ENCODE measurements around the gene EGLN3.
A peak's percentile ranks its signal among the peaks of the same experiment; 100 is the strongest.

The EGLN3 gene

DNA sequence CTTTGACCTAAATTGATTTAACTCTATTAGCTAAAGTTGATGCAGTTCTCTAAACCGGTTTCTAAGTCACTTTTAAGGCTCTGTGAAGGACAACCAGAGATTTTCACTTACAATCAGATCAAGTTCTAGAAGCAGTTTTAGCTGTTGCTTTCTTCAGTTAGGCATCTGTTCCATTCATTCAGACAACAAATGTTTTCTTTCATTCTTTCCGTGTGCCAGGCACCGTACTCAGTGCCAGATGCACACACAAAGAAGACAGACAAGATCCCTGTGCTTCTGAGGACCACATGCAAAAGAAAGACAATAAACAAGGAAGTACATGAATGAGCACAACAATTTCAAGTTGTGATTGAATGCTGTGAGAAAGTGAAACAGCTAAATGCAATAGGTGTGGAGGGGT is 11.1 kb upstream of the EGLN3 start:
- no peak for DNase-seq (ENCODE audit: low read depth)

GRCh38 chr14:33959692-33960151 is 8.8 kb upstream of the EGLN3 start:
- no peak for DNase-seq (ENCODE audit: low read depth)

GRCh38 chr14:33958605-33959226 is 7.8 kb upstream of the EGLN3 start:
- no peak for DNase-seq (ENCODE audit: low read depth)

GRCh38 chr14:33957993-33958392 is 7.1 kb upstream of the EGLN3 start:
- DNase-seq (ENCODE audit: low read depth) = no peak

DNA sequence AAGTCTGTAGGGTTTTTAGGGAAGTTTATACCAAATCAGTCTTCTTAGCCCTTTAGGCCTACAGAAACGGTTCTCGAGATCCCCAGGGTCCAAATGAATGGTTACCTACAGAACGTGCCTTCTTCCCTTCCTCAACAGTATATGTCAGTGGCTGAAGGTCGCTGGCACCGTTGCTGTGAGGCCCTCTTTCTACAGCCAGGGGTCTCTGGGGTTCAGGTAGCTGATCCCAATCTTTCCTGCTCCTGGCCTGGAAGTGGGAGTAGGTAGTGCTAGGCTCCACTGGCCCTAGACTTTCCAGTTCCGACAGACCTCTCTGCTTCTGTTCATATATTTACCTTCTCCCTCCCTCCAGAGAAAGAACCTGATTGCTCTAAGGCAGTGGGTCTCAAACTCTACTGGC is 6.4 kb upstream of the EGLN3 start:
- no peak for DNase-seq (ENCODE audit: low read depth)

- DNase-seq (ENCODE audit: low read depth) = no peak
These were observed 5.8 kb upstream of the EGLN3 start for GRCh38 chr14:33956640-33957039.

DNA sequence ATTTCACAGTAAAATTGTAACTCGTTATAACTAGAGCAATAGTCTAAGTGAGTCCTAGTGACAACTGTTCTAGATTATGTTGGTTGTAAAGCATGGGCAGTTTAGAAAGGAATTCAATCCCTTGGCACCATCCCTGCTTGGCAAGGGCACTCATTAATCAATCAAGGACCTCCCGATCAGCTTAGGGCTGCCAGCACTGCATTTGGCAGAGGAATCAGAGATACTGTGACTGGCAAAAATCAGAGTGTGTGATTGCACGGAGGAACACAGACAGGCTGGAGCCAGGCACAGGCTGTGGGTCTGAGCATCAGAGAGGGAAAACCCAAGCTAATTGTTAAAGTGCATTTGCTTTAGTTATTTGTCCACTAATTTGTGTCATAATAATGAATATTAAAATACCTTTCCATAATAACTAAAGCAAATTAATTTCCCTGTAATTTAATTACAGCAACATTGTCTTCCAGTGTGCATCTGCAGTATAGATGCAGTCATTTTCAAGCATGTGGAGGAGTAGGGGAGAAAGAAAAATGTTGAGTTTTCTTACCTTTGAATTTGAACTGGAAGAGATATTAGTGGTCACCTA is 3.2 kb upstream of the EGLN3 start:
- no peak for DNase-seq (ENCODE audit: low read depth)

DNA sequence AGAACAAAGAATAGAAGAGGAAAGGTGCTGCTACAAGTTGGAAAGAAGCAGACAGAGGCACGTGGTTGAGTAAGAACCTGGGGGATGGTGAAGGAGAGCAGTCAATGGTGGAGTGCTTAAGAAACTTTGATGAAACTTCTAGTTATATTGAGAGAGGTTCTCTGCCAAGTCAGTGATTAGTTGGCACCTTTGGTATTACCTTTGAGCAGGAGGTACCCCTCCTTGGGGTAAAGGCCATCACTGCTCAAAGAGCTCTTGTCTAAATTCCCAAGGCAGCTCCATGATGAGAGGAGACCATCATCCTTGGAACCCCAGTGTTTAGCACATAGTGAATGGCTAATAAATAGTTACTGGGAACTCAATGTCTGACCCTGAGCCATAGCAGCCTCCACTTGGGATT is 1.7 kb upstream of the EGLN3 start:
- DNase-seq (ENCODE audit: low read depth) = no peak

GRCh38 chr14:33951183-33951840 is 438 bp upstream of the EGLN3 start:
- DNase-seq (ENCODE audit: low read depth) = no peak

DNA sequence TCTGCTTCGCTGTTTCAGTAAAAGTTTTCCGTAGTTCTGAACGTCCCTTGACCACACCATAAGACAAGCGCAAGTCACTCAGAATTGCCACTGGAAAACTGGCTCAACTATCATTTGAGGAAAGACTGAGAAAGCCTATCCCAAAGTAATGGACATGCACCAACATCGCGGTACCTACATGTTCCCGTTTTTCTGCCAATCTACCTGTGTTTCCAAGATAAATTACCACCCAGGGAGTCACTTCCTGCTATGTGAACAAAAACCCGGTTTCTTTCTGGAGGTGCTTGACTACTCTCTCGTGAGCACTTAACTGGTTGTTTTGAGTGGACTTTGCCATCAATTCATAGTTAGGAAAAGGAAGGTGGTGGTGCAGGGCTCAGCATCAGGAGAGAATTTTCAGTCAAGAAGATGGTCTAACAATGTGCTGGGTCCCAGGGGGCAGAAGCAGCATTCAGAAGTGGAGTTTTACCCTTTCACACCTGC is 1.4 kb downstream of the EGLN3 start:
- no peak for DNase-seq (ENCODE audit: low read depth)

- DNase-seq (ENCODE audit: low read depth) = no peak
These were observed 1.9 kb downstream of the EGLN3 start for GRCh38 chr14:33948869-33949408.

GRCh38 chr14:33948145-33948868 is 2.6 kb downstream of the EGLN3 start:
- no peak for DNase-seq (ENCODE audit: low read depth)

GRCh38 chr14:33946679-33947476 is 4.0 kb downstream of the EGLN3 start:
- peak; percentile 27 for DNase-seq (ENCODE audit: low read depth)

DNA sequence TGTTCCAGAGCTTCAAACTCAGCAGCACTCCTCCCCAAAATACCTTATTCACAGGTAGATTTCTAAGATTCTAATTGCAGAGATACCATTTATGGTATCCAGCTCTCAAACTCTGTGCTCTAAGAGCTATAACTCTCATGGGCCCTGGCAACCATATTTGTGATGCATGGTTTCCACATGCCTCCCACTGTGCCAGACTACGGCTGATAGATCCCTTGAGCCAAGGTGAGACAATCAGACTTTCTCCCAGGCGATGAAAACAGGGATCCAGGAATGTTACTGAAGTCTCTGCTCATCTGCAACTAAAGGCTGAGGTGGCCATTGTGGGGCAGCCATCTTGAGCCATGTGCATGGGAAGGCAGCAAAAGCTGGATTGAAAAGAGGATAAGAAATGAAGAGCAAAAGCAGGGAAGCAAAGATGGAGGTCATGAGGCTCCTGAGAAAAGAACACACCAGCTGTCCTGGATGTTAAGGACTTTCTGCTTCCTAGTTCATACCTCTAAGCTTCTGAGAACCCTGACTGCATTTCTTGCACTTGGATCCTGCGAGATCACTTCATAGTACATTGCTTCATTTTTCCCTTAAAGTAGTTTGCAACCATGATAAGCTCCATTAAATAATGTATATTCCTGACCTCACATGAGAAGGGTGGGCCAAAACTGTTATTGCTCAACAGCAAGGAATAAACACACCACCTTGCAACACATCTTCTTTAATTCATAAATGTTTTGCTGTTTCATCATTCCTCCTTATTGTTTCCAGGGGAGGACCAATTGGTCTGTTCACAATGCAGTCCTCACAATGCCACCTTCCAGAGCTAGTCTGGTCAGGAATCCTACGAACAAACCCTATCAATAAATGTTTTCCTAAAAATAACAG is 5.4 kb downstream of the EGLN3 start:
- no peak for DNase-seq (ENCODE audit: low read depth)

- no peak for DNase-seq (ENCODE audit: low read depth)
These were observed 7.6 kb downstream of the EGLN3 start for GRCh38 chr14:33943096-33943883.

GRCh38 chr14:33941718-33942117 is 9.2 kb downstream of the EGLN3 start:
- no peak for DNase-seq (ENCODE audit: low read depth)

DNA sequence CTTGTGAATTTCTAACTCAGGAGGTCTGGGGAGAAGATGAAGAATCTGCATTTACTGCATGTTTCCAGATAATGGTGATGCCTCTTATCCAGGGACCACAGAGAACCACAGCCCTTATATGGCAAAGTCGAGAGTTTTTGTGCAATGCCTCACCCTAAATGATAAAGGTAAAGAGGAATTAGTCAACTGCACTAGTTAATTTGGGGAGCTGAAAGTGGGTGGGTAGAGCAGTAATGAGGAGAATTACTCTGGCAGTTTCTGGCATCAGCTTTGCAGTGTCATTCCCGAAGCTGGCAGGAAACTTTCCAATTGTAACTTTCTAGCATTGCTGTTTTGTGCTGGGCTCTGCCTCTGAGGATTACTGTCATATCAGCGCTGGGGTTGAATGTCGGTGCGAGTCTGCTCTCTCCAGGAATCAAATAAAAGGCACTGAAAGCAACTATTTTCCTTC is 10.3 kb downstream of the EGLN3 start:
- DNase-seq (ENCODE audit: low read depth) = no peak

DNA sequence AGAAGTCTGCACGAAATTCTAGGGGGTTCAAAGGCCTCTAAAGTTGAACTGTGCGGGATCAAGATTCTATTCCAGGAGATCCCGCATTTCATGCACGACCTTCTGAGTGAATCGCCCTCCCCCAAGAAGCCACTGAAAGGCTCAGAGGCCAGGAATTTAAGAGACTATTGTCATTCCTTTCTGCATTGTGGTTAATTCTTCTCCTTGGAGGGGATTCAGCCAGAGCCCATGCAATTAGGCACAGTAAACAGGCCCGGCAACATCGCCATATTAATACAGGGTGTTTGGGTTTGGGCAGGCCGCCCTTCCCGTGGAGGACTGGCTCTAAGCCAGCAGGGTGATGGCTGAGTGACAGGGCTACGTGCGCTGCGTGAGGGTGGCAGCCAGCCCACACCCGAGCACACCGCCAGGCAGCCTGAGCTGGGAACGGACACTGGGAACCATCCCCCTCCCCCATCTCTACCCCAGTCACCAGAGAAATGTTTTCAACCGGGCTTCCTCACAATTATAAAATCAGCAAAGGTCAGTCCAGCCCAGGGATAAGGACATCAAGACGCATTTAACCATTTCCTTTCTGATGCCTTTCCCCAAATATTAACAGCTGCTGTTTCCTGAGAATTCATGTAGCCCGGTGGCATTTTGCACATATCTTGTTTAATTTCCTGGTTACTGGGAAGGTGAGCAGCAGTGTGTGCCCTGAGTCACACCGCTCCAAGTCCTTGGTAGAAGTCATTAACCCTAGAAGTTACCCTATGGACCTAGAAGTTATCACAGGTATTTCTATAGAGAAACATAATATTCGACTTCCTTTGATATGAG is 12.5 kb downstream of the EGLN3 start:
- no peak for DNase-seq (ENCODE audit: low read depth)

- no peak for DNase-seq (ENCODE audit: low read depth)
These were observed 14.5 kb downstream of the EGLN3 start for GRCh38 chr14:33936391-33936790.
